HG03095 (cell line): ENCODE measurements around the gene CHD6.

Source experiments
- ATAC-seq: cut with Tn5 transposase; IDR thresholded peaks from one replicate; pipeline ENCODE4 v1.9.1; 2021; ENCODE audit warnings: moderate library complexity; ENCODE audit not compliant: unreplicated experiment

CHD6 gene

DNA sequence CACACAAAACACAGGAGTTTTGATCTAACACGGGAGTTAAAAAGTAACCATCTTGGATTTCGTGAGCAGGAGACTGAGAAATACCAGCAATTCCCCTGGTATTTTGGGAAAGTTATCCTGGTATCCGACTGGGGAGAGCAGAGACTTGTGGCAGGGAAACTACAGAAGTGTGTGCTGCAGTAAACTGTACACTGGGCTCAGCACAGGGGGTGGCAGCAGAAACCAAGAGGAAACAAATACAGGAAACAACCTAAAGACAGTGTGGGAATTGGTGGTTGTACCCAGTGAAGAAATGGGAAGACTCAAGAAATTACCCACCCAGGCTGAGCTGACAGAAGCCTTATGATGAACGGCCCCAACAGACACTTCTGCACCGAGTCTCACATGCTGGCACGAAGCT is 109.8 kb downstream of the CHD6 start:
- ATAC-seq: no peak

DNA sequence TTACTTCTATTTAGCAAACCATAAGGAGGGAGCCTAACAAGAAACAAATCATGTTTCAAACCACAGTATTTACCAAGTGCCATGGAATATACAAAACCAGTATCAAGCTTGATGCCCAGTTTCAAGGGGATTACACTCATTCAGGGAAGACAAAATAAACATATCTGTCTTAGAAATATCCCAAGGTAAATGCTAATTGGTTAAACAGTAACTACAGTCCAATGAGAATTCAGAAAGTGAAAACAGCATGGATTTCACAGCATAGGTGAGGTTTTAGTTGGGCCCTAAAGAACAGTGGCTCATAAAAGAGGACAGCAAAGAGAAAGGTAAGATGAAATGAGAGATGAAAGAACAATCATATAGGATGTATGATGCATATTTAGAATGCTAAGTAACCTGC is 110.3 kb downstream of the CHD6 start:
- no peak for ATAC-seq

DNA sequence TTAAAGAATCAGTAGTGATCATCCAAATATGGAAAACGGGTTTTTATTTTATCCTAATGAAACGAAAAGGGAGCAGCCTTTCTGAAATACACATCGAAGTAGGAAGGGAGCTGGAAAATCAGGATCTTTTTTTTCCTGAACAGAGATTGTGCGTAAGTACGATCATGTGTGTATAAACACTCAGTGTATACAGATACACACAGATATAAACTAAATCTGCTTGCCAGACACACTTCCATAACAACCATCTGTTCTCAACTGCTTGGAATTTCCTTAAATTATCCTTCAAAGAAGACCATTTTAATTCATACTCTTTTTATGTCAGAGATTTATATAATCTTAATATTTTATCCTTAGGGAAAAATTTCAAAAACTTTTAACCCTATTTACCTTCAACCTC is 110.7 kb downstream of the CHD6 start:
- no peak for ATAC-seq

DNA sequence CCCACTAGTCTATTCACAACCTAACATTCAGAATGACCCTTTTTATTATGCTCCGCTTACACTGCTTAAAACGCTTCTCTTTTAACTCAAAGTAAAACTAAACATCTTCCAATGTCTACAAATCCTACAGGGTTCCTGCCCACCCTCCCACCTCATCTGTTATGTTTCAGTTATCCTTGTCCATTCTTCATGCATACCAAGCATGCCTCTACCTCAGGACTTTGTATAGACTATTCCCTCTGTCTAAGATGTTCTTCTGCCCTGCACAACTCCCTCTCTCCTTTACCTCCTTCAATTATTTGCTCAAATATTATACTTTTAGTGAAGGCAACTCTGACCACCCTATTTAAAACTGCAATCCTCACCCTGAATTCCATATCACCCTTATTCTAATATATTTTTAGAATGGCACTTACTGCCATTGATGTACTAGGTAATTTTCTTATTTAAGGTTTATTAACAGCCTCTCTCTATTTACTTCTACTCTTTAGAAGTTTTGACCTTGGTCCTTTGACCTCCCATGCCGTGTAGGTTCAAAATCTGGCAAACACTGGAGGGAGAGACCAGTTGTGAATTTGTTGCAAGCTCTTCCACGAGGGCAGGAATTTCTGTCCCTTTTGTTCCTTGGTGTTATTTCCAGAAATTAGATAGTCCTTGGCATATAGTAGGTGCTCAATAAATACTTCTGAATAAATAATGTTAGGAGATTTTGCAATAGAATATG is 111.8 kb downstream of the CHD6 start:
- no peak for ATAC-seq

DNA sequence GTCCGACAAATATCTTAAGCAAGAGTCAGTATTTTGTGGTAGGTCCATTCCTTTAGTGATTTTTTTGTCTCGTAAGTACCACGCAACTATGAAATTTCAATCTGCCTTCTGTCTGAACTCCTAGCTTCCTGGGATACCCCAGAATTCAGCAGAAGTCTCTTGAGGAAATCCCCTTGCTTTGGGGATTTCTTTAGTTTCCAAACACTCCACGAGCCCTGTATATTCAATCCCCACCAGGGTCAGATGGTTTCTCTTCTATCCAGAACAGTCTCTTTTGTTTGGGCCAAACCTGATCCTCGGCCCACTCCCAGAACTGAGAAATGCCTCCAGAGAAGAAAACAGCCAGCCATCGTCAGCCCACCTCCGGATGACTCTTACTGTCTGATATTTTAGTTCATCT is 113.0 kb downstream of the CHD6 start:
- ATAC-seq: no peak

DNA sequence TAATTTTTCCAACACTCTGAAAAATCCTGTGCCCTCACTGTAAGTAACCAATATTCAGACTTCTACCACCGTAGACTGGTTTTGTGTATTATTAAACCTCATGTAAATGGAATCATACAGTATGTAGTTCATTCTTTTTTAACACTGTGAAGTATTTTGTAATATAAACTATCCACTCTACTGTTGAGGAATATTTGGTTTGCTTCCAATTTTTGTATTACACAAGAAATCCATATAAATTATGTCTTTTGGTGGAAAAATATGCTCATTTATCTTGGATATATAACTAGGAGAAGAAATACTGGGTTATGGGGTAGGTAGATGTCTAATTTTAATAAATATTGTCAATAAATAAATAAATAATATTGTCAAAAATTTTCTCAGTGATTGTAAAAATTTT is 116.8 kb downstream of the CHD6 start:
- ATAC-seq: no peak

DNA sequence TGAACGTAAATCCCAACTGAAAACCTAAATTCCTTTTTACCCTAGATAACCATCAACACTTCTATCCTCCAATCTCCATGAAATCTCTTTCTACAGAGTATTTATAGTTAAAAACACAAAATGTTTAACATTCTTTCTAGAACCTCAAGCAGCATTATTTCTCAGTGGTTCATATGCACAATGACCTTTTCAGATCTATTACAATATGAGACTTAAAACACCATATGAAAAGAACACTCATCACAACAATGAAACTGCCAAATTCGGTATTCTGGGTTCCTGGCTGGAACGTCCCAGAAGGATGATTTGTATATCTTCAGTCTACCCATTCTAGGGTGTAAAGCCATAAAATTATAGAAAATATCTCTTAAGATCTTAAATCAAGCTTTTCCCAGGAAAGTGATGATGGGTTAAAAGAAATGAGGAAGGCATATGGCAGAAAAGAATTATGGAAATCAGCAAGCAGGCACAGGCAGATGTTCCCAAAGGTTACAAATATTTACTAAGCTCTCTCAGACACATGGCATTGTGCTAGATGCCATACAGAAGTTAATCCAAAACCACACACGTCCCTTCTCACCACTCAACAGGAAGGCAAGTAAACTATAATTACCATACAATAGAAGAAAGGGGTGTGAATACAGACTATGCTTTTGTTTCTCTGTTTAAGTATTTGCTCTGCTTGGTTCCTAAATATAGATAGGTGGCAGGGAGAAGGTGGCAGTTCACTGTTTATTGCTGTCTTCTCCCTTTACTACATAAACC is 118.0 kb downstream of the CHD6 start:
- ATAC-seq: no peak

DNA sequence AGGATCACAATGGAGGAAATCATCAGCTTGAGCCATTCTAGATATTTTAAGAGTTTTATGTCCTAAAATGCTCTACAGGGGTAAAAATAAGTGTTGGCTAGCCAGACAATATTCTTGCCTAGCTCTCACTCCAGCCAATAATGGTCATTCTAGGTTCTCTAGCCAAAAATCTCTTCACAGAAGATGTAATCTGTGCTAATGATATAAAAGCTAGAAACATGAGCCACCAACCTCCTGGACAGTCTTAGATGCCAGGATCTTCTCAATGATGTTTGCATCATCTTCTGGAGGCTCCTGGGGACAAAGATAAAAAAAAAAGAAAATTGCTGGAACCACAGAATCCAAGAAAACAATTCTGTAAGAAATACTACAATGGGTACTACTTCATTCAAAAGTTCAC is 119.1 kb downstream of the CHD6 start:
- ATAC-seq: no peak

DNA sequence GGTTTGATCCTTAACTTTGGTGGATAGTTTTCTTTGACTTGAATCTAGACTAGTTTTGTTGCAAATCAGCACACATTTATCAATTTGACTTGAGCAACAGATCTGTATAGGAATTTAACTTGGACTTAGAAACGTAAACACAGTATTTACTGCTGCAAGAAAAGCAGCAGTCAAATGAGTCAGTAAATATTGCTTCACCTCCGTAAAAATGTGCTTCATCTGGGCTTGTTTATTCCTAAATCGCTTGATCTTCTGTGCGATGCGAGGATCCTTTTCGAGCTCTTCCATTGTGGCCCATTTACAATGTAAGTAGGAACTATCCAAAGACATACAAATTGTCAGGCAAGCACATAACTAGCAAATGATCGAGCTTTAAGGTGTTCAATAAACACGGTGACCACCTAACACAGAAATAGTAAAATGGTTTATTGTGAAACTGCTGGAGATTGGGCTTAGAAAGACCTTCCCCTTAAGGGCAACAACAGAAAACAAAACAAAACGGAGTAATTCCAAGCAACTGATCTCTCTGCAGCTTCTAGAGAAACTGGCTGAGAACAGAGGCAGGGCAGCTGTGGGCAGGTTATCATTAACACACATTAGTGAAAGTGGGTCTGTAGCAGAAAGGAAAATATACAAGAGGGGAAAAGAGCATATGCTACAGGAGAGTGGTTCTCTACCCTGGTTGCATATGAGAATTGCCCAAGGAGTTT is 120.8 kb downstream of the CHD6 start:
- ATAC-seq: no peak

DNA sequence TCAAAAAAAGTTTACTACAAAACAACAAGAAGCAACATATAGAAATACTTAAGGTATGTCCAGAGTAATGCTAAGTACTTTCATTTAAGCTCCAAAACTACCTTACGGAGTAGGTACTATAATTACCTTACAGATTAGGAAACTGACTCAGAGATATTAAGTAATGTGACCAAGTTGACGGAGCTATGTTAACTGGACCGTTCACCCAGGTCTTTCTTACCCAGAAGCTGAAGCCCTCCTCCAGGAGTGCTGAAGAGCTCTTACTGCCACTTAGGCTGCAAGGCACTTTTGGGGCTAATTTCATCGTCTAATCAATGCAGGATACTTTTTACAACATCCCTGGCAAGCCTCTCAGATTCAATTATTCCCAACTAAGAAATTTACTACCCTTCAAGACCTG is 123.7 kb downstream of the CHD6 start:
- ATAC-seq: no peak

DNA sequence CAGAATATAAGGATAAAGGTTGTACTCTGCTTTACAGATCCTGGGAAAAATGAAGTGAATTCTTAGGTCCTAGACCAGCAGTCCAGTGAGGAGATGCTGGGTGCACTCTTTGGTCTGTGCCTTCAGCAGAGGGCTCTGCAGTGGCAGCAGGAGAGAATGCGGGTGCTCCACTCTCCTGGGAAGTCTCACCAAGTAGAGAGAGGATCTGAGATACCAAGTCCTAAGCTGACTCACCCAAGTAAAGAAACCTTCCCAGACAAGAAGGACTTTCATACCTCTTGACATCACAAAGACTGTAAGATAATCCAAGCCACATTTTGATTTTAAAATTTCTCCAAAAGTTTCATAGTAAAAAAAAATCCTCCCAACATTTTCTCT is 134.6 kb downstream of the CHD6 start:
- no peak for ATAC-seq

DNA sequence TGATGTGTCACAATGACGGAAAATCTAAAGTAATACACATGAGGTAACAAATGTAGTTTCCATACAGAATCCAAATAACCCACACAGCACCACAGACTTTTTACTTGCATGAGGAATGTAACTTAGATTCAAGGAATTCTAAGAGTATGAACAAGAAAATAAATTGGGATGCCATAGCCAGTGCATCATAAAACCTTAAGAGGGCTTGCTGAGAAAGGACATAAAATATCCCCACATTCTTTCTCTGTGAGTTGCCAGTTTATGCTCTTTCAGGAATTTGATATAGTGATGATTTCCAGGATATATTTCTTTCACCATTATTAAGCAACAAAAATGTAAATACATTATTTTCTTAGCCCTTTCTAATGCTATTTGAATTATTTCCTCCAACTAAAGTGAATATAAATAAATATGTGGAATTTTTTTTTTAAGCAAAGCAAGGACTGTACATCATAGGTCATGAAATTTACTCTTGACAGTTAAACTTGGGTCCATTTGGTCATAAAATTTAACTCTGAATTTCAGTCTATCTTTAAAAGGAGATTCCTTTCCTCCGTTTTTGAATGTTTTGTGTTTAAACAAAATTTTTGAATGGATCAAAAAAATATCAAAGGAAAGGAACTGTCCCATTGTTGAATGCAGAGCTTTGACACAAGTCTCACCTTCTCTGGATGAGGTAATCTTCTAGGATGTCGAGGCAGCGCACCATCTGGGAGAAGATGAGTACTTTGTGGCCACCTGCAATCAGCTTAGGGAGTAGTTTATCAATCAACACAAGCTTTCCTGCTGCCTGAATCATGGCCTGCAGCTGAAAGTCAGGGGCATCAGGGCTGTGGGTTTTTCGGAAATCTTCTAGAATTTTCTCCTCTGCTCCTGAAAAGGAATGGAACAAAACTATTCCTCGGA is 135.3 kb downstream of the CHD6 start:
- no peak for ATAC-seq

DNA sequence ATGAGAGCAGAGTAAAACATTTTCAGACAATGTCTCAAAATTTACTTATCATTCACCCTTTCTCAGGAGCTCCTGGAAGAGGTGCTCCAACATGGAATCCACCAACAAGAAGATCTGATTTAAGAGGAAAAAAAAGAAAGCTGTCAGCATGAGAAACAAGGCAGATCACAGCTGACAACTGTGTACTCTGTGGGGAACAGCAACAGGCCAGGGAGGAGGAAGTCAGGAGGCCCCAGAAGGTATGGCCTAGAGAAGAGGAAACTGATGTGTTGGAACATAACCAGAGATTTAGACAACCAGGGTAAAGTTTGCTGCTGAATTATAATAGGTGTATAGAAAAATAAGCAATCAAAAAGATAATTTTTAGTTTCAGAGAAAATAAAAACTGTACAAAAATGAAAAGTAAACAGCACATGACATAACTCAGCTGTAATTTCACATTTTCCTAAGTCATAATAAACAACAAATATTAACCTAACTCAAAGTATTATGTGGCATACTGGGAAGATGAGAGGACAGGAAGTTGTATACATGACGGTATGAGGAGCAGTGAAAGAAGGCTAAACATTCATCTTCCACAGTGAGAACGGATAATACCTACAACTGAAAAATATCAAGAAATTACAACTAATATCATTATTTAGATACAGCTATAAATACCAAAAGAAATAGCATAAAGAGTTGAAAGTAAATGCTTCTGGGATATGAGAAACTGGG is 138.0 kb downstream of the CHD6 start:
- ATAC-seq: no peak

DNA sequence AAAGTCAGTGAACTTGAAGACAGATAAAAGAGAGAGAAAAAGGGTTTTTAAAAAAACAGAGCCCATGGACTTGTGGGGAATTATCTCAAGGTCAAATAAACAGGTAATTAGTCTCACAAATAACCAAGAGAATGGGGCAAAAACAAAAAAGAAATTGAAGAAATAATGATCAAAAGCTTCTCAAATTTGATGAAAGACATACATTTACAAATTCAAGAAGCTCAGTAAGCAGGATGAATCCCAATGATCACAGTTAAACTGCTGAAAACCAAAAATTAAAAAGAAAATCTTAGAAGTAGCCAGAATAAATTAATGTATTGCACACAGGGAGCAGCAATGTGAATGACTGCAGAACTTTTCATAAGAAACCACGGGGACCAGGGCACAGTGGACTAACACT is 139.1 kb downstream of the CHD6 start:
- no peak for ATAC-seq

DNA sequence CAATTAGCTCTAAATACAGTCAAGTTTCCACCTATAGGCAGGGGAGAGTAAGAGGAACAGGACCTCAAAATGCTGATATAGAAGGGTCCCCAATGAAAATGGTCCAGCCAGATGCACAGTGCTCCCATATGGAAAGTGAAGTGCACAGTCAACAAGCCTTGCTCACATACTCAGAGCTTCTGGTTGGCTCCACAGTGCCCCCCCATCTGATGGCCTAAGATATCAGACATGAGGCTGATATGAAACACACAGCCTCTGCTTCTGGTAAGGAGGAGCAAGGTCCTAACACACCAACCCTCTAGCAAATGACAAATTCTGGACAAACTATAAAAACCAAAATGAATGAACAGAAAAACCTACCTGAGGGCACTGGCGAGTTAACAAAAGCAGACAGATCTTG is 140.2 kb downstream of the CHD6 start:
- no peak for ATAC-seq

DNA sequence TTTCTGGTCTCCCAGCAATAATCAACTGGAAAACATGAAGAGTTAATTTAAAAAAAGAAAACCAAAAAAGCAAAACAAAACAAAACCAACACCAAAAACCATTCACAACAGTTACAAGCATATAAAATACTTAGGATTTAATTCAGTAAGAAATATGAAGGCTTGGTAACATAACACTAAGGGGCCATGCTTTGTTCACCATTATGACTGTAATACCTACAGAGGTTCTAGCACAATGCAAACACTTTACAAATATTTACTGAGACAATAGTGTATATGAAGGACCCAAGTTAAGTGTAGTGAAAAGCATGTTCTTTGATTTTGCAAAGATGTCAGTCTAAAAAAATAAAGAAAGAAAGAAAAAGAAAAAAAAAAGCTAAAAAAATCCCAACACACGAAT is 141.7 kb downstream of the CHD6 start:
- no peak for ATAC-seq

DNA sequence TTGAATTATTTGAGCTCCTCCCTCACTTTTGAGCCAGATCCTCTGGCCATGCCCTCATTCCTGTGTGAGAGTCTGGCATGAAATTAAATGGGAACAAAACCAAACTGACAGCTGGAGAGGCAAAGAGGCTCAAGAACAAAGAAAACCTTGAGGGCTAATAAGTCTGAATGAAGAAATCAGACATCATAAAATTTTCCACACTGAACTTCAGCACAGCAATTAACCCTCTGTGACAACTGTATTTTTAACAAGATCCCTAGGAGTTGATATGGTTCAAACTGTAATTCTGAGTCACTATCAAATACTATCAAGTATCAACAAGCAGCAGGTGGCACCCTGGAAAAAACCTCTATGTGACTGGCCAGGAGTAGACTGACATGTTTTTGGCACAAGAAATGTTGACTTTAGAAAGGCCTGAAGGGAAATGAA is 142.2 kb downstream of the CHD6 start:
- ATAC-seq: no peak

DNA sequence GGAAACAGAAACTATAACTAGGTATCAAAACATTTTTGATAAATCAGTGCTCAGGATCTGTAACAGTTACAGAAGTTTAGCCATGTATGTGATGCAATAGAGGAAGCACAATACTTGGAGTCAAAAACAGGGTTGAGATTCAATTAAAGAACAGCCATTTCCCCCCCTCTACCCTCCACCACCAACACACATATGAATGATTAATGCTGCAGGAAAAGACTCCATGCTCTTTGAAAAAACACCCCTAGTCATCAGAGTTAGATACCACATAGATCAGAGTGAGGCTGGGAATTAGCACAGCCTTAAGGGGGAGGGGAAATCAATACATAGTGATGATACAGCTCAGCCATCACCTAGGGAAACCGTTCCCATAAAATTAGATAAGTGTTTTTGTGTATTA is 142.7 kb downstream of the CHD6 start:
- no peak for ATAC-seq

DNA sequence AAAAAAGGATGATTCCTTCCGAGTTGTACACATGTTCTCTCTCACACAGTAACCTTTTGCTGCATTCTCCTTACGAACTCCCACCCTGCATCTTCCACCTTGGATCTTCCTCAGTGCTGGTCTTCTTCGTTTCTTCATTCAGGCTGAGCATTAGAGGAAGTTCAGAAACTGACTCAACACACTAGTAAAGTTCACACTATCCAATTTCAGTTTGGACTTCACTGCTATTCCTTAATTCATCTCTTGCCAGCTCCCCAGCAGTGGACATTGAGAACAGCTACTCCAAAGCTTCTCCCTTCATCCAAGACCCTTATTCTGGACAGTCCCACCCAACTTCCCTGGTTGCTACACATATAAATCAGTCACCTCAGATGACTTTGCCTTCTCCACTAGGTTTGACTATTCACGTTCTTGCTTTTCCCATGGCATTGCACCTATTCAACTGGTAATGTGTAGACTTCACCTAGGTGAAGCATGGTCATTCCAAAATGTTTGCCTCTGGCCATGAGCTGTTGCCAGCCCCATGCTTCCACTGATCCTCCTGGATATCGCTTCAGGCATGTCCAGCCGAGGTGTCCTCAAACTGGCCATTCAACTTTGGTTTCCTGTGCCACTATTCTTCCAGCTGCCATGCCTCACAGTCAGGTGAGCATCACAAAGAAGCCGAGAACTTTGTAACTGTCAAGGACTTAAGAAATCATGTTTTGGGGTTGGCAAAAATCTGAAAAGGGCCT is 147.6 kb downstream of the CHD6 start:
- ATAC-seq: no peak

DNA sequence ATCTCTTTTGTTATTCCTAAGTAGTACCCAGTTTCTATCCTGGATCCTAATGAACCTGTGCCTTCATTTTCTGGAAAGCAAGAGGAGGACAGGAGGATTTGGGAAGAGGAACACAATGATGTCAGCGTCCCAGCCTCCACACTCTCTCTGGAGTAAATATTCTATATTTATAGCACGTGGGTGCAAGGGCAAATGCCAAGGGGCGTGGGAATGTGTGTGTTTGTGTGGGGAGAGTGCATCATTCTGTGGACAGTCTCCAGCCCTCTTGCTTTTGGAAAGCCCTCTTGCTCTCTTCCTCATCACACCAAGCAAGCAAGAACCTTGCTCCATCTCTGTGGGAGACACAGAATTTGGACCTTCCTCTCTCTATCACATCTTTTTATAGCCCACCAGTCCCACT is 148.3 kb downstream of the CHD6 start:
- no peak for ATAC-seq
